HepG2 (cell line): Measurements from ENCODE around the gene METRN. TPM values are rescaled to one million over a fixed set of nuclear protein-coding genes. Genes with fewer than 3 reads are reported as not detected.
A peak's percentile ranks its signal among the peaks of the same experiment; 100 is the strongest.

ENCODE experiments used
- CAMTA2 ChIP-seq: sonication (generic); formaldehyde crosslinking; IDR thresholded peaks from 2 replicates; pipeline ENCODE4 v1.4.0; 2020; ENCODE audit warnings: mild to moderate bottlenecking, missing genetic modification reagents, borderline replicate concordance
- CREB1 ChIP-seq, 2 experiments: fragments of 450-650 bp in 1 of 2; IDR thresholded peaks; 2 replicates each; pipeline ENCODE4 v1.6.1; 2016 to 2017; ENCODE audit warnings: control low read depth in 1 of 2, mild to moderate bottlenecking in 1 of 2, missing compliant biosample characterization in 1 of 2, missing genetic modification characterization in 1 of 2
- CREB3 ChIP-seq: sonication (generic); formaldehyde crosslinking; IDR thresholded peaks from 2 replicates; pipeline ENCODE4 v1.5.0; 2020; ENCODE audit warnings: missing genetic modification reagents
- DRAP1 ChIP-seq: IDR thresholded peaks from 2 replicates; pipeline ENCODE4 v1.6.1; 2016; ENCODE audit warnings: missing genetic modification reagents, missing compliant biosample characterization
- DZIP1 ChIP-seq: sonication (generic); formaldehyde crosslinking; IDR thresholded peaks from 2 replicates; pipeline ENCODE4 v1.5.0; 2020; ENCODE audit warnings: mild to moderate bottlenecking, missing genetic modification reagents
- EP300 ChIP-seq, 3 experiments: sonication (generic) in 1 of 3; formaldehyde crosslinking in 1 of 3; IDR thresholded peaks; 2 replicates each; pipeline versions ENCODE4 v1.5.1 to v1.6.1; 2011 to 2020; ENCODE audit warnings: low read depth in 2 of 3, low read length in 2 of 3, borderline replicate concordance in 1 of 3, improper control_type of control experiment in 1 of 3, mild to moderate bottlenecking in 1 of 3, missing genetic modification reagents in 1 of 3, moderate library complexity in 1 of 3
- FOXO4 ChIP-seq: sonication (generic); formaldehyde crosslinking; conservative IDR thresholded peaks from 2 replicates; pipeline ENCODE4 v1.8.1; 2023; ENCODE audit warnings: missing genetic modification reagents
- FOXP4 ChIP-seq: sonication (generic); formaldehyde crosslinking; IDR thresholded peaks from 2 replicates; pipeline ENCODE4 v1.4.0; 2020; ENCODE audit warnings: missing genetic modification reagents
- HNF4A ChIP-seq: sonication (generic); formaldehyde crosslinking; IDR thresholded peaks from 2 replicates; pipeline ENCODE4 v1.4.0; 2020; ENCODE audit warnings: missing genetic modification reagents
- MIER3 ChIP-seq: IDR thresholded peaks from 2 replicates; pipeline ENCODE4 v1.6.1; 2016; ENCODE audit warnings: missing compliant biosample characterization, borderline replicate concordance
- PAX8 ChIP-seq: sonication (generic); formaldehyde crosslinking; IDR thresholded peaks from 2 replicates; pipeline ENCODE4 v1.8.0; 2022; ENCODE audit warnings: mild to moderate bottlenecking, missing genetic modification reagents, borderline replicate concordance
- PHF5A ChIP-seq: IDR thresholded peaks from one replicate; pipeline ENCODE4 v1.6.1; 2018; ENCODE audit warnings: low read depth, missing genetic modification reagents; ENCODE audit not compliant: unreplicated experiment
- PHF8 ChIP-seq: sonication (generic); formaldehyde crosslinking; IDR thresholded peaks from 2 replicates; pipeline ENCODE4 v1.5.0; 2020; ENCODE audit warnings: missing genetic modification reagents
- SMAD9 ChIP-seq: sonication (generic); formaldehyde crosslinking; IDR thresholded peaks from 2 replicates; pipeline ENCODE4 v1.5.1; 2020; ENCODE audit warnings: mild to moderate bottlenecking, missing genetic modification reagents
- ZBTB46 ChIP-seq: sonication (generic); formaldehyde crosslinking; IDR thresholded peaks from 2 replicates; pipeline ENCODE4 v1.4.0; 2020; ENCODE audit warnings: mild to moderate bottlenecking, missing genetic modification reagents, borderline replicate concordance
- ZNF224 ChIP-seq: sonication (generic); formaldehyde crosslinking; IDR thresholded peaks from 2 replicates; pipeline ENCODE4 v1.5.0; 2020; ENCODE audit warnings: mild to moderate bottlenecking, missing genetic modification reagents
- ZNF460 ChIP-seq: sonication (generic); formaldehyde crosslinking; IDR thresholded peaks from 2 replicates; pipeline ENCODE4 v1.5.1; 2020; ENCODE audit warnings: missing genetic modification reagents, mild to moderate bottlenecking, borderline replicate concordance
- ZNF496 ChIP-seq: sonication (generic); formaldehyde crosslinking; IDR thresholded peaks from 2 replicates; pipeline ENCODE4 v1.8.1; 2023; ENCODE audit warnings: mild to moderate bottlenecking, moderate library complexity, missing genetic modification reagents; ENCODE audit not compliant: insufficient replicate concordance
- ZNF766 ChIP-seq: sonication (generic); formaldehyde crosslinking; IDR thresholded peaks from 2 replicates; pipeline ENCODE4 v1.5.0; 2020; ENCODE audit warnings: missing genetic modification reagents, borderline replicate concordance
- ZSCAN22 ChIP-seq: sonication (generic); formaldehyde crosslinking; IDR thresholded peaks from 2 replicates; pipeline ENCODE4 v1.4.0; 2020; ENCODE audit warnings: mild to moderate bottlenecking, missing genetic modification reagents
- polyA plus RNA-seq, 8 experiments: library from polyadenylated mRNA; depleted of rRNA in 3 of 8; stranded (reverse) in 7 of 8; unstranded in 1 of 8; fragments of >200 nt; fragmentation: Illumina TruSeq in 4 of 8; extraction: Trizol in 4 of 8; gene quantifications; 2 replicates each; pipeline versions ENCODE4 v1.2.1 to v1.2.3, GENCODE V29; 2011 to 2016; ENCODE audit warnings: low read depth in 4 of 8, missing spikeins in 1 of 8, mixed read lengths in 1 of 8; ENCODE audit not compliant: insufficient read depth in 1 of 8
- total RNA-seq, 5 experiments: library from RNA; depleted of rRNA; stranded (reverse); fragments of >200 nt; fragmentation: Illumina TruSeq; extraction: Trizol; gene quantifications; 2 replicates each; pipeline ENCODE4 v1.2.3, GENCODE V29; 2016; ENCODE audit warnings: low read depth in 1 of 5

METRN gene
- total and polyA plus RNA-seq, 2 of the 13 experiments (the other 11 are each of a cell fraction or from before 2014, with no cell fraction given), result 25.5 to 46.1 TPM

- TF ChIP-seq EP300 (IDR thresholded peaks at IDR 0.05; ENCODE audit: low read depth in 2 of 2, low read length in 2 of 2), result no peak
- TF ChIP-seq EP300 (CRISPR knock-in tag; IDR thresholded peaks at IDR 0.05; ENCODE audit: borderline replicate concordance), result no peak
- no peak for TF ChIP-seq CREB3 (CRISPR knock-in tag)
- no peak for TF ChIP-seq ZBTB46 (CRISPR knock-in tag)
- no peak for TF ChIP-seq ZNF766 (CRISPR knock-in tag)
- no peak for TF ChIP-seq ZNF460 (CRISPR knock-in tag)
- TF ChIP-seq DZIP1 (CRISPR knock-in tag), result no peak
- no peak for TF ChIP-seq ZSCAN22 (CRISPR knock-in tag)
- TF ChIP-seq CAMTA2 (CRISPR knock-in tag), result no peak; the same call in 1 of the 2 replicates
- no peak for TF ChIP-seq SMAD9 (CRISPR knock-in tag)
- TF ChIP-seq ZNF496 (CRISPR knock-in tag), result no peak
- TF ChIP-seq CREB1 (IDR thresholded peaks at IDR 0.05), result no peak
- TF ChIP-seq CREB1 (CRISPR knock-in tag; IDR thresholded peaks at IDR 0.05), result no peak
- no peak for TF ChIP-seq PAX8 (CRISPR knock-in tag)
- no peak for TF ChIP-seq ZNF224 (CRISPR knock-in tag)
- no peak for TF ChIP-seq MIER3 (CRISPR knock-in tag)
- TF ChIP-seq DRAP1 (CRISPR knock-in tag), result no peak
- TF ChIP-seq FOXP4 (CRISPR knock-in tag), result no peak
- 0 out of 2 replicates have a peak, but pooled peaks have one; percentile 85 for TF ChIP-seq FOXO4 (CRISPR knock-in tag)
- TF ChIP-seq PHF5A (CRISPR knock-in tag), result no peak
- no peak for TF ChIP-seq HNF4A
- TF ChIP-seq PHF8, result no peak
Observed at GRCh38 chr16:720447-720989, 5.6 kb downstream of the METRN start (continued).
